Measurements from ENCODE around the gene TTC23.

Gene TTC23

GRCh38 chr15:99165956-99166689, 83.3 kb downstream of the TTC23 start:
- in situ Hi-C loops (cut with MboI; ENCODE audit: low sequenced_read_pairs): no loop called here

- in situ Hi-C loops (cut with MboI; ENCODE audit: low sequenced_read_pairs): no loop called here
These were observed 84.2 kb downstream of the TTC23 start for GRCh38 chr15:99165020-99165790.

- in situ Hi-C loops (cut with MboI; ENCODE audit: low sequenced_read_pairs): no loop called here
These were observed 85.3 kb downstream of the TTC23 start for GRCh38 chr15:99164119-99164518.

- in situ Hi-C loops (cut with MboI; ENCODE audit: low sequenced_read_pairs): no loop called here
These were observed 85.9 kb downstream of the TTC23 start for GRCh38 chr15:99163271-99164062.

GRCh38 chr15:99158626-99159412, 90.6 kb downstream of the TTC23 start:
- in situ Hi-C loops (cut with MboI; ENCODE audit: low sequenced_read_pairs): no loop called here

- in situ Hi-C loops (cut with MboI; ENCODE audit: low sequenced_read_pairs): no loop called here
These were observed 91.9 kb downstream of the TTC23 start for GRCh38 chr15:99157456-99157855.

GRCh38 chr15:99155961-99156443, 93.4 kb downstream of the TTC23 start:
- in situ Hi-C loops (cut with MboI; ENCODE audit: low sequenced_read_pairs): no loop called here

- in situ Hi-C loops (cut with MboI; ENCODE audit: low sequenced_read_pairs): no loop called here
These were observed 95.1 kb downstream of the TTC23 start for GRCh38 chr15:99154271-99154670.

- in situ Hi-C loops (cut with MboI; ENCODE audit: low sequenced_read_pairs): no loop called here
These were observed 96.3 kb downstream of the TTC23 start for GRCh38 chr15:99153026-99153535.

GRCh38 chr15:99151156-99151555, 98.2 kb downstream of the TTC23 start:
- in situ Hi-C loops (cut with MboI; ENCODE audit: low sequenced_read_pairs): no loop called here

- in situ Hi-C loops (cut with MboI; ENCODE audit: low sequenced_read_pairs): no loop called here
These were observed 100.0 kb downstream of the TTC23 start for GRCh38 chr15:99149366-99149765.

- in situ Hi-C loops (cut with MboI; ENCODE audit: low sequenced_read_pairs): no loop called here
These were observed 100.5 kb downstream of the TTC23 start for GRCh38 chr15:99148851-99149276.

- in situ Hi-C loops (cut with MboI; ENCODE audit: low sequenced_read_pairs): no loop called here
These were observed 102.7 kb downstream of the TTC23 start for GRCh38 chr15:99146661-99147060.

GRCh38 chr15:99145778-99146177, 103.6 kb downstream of the TTC23 start:
- in situ Hi-C loops (cut with MboI; ENCODE audit: low sequenced_read_pairs): no loop called here

- in situ Hi-C loops (cut with MboI; ENCODE audit: low sequenced_read_pairs): no loop called here
These were observed 104.4 kb downstream of the TTC23 start for GRCh38 chr15:99145005-99145404.

- in situ Hi-C loops (cut with MboI; ENCODE audit: low sequenced_read_pairs): no loop called here
These were observed 105.4 kb downstream of the TTC23 start for GRCh38 chr15:99143655-99144610.

- in situ Hi-C loops (cut with MboI; ENCODE audit: low sequenced_read_pairs): no loop called here
These were observed 106.1 kb downstream of the TTC23 start for GRCh38 chr15:99143242-99143641.

GRCh38 chr15:99142562-99142961, 106.8 kb downstream of the TTC23 start:
- in situ Hi-C loops (cut with MboI; ENCODE audit: low sequenced_read_pairs): no loop called here

GRCh38 chr15:99141943-99142342, 107.4 kb downstream of the TTC23 start:
- in situ Hi-C loops (cut with MboI; ENCODE audit: low sequenced_read_pairs): no loop called here

Data from hTERT RPE-1 (cell line).